ENCODE measurements around the gene KRT9. TPM values are rescaled to one million over a fixed set of nuclear protein-coding genes. Genes with fewer than 3 reads are reported as not detected.
"Not testable (repeated sequence)": the region's sequence is repeated elsewhere in the genome, so short reads cannot be mapped to it uniquely, and the experiment has no call there.

The KRT9 gene
- total and polyA plus RNA-seq, 9 of the 15 experiments (the other 6 are each of a cell fraction or from before 2014, with no cell fraction given), result 0.03 TPM; not detected in 8

- TF ChIP-seq PATZ1 (CRISPR knock-in tag; IDR thresholded peaks at IDR 0.05; ENCODE audit: borderline replicate concordance) (no peak), DNMT1 (IDR thresholded peaks at IDR 0.05) (no peak)
Observed at GRCh38 chr17:41585301-41586056, 13.6 kb upstream of the KRT9 start (continued).

GRCh38 chr17:41584331-41584927 is 12.6 kb upstream of the KRT9 start:
- H3K9me3 ChIP-seq (replicated peaks; ENCODE audit: control insufficient read depth, insufficient read depth, low read depth, low read length); in situ Hi-C loops (cut with MboI); H3K4me1 ChIP-seq (replicated peaks in 1 of 2; ENCODE audit: control insufficient read depth in 2 of 2, insufficient read depth in 2 of 2, low read length in 2 of 2); intact Hi-C loops (cut with micrococcal nuclease); H4K20me1 ChIP-seq (replicated peaks; ENCODE audit: control insufficient read depth, insufficient read depth, low read length); H2AFZ ChIP-seq (ENCODE audit: low read depth, low read length); DNase-seq (ENCODE audit: extremely low read depth in 1 of 4, low spot score in 3 of 4); H3K9ac ChIP-seq (ENCODE audit: insufficient read depth in 1 of 2, low read depth in 2 of 2, low read length in 2 of 2); H3K36me3 ChIP-seq (ENCODE audit: control insufficient read depth, insufficient read depth, low read length); ATAC-seq; H3K4me2 ChIP-seq (ENCODE audit: insufficient read depth, low read length); H3K27ac ChIP-seq (ENCODE audit: extremely low read depth, low read depth, low read length); H3K79me2 ChIP-seq (ENCODE audit: control insufficient read depth, insufficient read depth, low read length); H3K4me3 ChIP-seq; CTCF ChIA-PET (ENCODE audit: low intra/inter-chr PET ratio); BruUV-seq (replicated peaks); H3K9me1 ChIP-seq (ENCODE audit: control insufficient read depth, insufficient read depth, low read length): not testable (repeated sequence)
- H3K27me3 ChIP-seq (ENCODE audit: control insufficient read depth in 2 of 2, insufficient read depth in 2 of 2, low read length in 2 of 2), result peaks cover 12 to 55% of the 10 kb centered on the region in 2 experiments; a peak in 4 of 5 replicates
- peak; percentile 15 for FAIRE-seq
- 8% methylated on average over 8 of the region's 8 CpGs for WGBS (ENCODE audit: insufficient coverage, low coverage, missing lambda C conversion rate)
- POLR2A ChIA-PET, result interaction anchor here (0.6 to 0.7 kb wide), 2 partner anchors 9 to 104 kb away, joined by 3 read pairs; no protein-coding TSS in a partner anchor
